GM18517 (cell line): ENCODE measurements around the gene TRAF1.

Experiments
- ATAC-seq: cut with Tn5 transposase; IDR thresholded peaks from one replicate; pipeline ENCODE4 v1.9.1; 2021; ENCODE audit warnings: mild to moderate bottlenecking, moderate library complexity; ENCODE audit not compliant: unreplicated experiment

Gene TRAF1

GRCh38 chr9:120853198-120853597 lies 73.4 kb downstream of the TRAF1 start:
- no peak for ATAC-seq
